Measurements from ENCODE around the gene CCDC85B.
"Not testable (repeated sequence)": the region's sequence is repeated elsewhere in the genome, so short reads cannot be mapped to it uniquely, and the experiment has no call there.

Gene CCDC85B

DNA sequence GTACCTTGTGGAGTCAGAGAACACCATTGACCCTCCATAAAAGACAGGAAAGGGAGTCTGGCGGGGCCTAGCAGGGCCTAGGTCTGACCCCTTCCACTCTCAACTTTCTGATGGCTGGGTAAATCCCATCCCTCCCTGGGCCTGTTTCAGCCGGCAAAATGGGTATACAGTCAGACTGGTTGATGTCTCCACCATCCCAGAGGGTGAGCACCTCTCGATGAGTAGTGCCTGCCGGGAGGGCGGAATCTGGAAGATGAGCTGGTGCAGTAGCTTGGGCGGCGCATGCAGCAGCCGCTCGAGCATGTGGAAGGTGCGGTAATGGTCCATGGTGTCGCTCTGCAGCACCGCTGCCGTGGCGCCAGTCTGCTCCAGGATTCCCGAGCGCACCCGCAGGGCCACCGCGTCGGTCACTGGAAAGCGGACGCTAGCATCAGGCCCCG, 2.7 kb upstream of the CCDC85B start:
- no peak for DNase-seq (ENCODE audit: low read depth)

DNA sequence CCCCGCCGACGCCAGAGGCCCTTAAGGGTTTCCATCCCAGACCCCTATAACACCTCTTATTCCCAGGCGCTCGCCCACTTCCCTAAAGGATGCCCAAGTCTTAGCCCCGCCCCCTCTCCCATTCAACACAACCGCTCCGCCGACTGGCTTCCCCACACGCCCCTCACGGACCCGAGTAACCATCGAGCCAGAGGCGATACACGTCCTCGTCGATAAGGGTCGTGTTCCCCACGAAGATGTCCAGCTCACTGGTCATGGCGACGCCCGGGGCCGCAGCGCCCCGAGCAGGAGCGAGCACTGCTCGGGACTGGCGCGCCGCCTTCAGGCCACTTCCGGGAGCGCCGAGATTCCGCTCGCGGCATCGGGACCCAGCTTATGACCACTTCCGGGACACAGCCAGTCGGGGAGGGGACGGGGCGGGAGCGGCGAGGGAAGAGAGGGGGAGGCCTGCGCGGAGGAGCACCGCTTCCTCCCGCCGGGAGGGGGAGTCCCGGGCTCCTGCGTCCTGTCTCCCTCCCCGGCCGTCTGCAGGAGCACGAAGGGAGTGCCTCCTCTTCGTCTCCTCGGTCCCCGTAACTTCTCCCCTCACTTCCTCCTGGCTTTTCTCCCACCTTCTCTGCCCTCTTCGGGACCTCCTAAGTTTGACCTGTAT, 2.2 kb upstream of the CCDC85B start, which contains the start of gene FIBP:
FIBP (minus strand) TSS at position 309 of the 652 bp plus-strand sequence; CDS start at position 256, 53 bp downstream.
- DNase-seq (ENCODE audit: low read depth) = peak; percentile 94

DNA sequence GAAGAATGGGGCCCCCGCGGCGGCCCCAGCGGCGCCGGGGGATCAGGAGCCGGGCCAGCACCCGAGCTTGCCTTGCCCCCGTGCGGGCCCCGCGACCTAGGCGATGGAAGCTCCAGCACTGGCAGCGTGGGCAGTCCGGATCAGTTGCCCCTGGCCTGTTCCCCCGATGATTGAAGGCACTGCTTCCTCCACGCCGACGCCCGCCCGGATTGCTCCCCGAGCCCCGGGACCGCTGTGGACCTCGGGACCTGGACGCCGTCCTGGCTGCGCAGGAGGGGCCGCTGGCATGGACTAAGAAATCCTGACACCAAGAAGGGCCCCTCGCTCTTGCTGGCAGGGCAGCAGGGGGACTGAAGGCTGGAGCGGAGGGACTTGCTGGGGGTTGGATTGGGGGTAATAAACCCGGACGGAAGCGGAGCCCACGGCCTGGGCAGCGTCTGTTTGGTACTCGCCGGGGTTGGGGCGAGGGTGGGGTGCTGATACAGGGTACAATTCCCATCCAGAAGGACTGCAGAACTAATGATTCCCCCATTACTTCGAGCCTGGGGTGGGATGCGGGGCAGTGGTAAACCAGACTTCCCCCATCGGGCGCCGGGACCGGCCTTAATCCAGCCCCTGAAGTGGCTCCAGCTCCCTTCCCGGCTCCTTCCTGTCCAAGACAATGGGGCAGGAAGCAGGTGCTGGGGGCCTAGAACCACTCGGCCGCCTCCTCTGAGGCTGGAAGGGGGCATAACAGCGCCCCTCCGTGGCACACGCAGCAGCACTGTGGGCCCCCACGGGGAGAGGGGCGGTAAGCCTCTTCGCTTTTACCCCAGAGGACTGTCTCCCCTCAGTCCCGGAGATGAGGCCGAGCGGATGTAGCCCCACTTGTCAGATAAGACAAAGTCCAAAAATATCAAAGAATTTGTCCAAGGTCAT, 1.0 kb downstream of the CCDC85B start:
- DNase-seq (ENCODE audit: low read depth) = no peak

DNA sequence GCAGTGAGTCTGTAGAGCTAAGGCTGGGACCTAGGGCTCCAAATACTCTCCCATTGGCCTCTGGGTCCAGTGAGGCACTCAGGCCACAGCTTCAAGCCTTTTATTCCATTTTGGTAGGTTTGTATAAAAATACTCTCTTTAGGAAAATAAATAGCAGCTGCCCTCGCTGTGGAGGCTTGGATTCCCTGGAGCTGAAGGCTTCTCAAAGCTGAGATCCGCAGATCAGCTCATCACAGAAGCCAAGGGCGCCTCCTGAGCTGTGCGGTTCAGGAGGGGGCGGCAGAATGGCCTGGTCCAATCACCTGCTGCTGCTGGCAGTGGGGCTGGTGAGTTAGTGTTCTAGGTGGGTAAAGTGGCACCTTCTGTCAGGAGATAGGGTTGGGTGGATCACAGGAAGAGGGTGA, 1.7 kb downstream of the CCDC85B start:
- DNase-seq (ENCODE audit: low read depth) = not testable (repeated sequence)

- DNase-seq (ENCODE audit: low read depth) = no peak
These were observed 2.3 kb downstream of the CCDC85B start for GRCh38 chr11:65892661-65893317.

DNA sequence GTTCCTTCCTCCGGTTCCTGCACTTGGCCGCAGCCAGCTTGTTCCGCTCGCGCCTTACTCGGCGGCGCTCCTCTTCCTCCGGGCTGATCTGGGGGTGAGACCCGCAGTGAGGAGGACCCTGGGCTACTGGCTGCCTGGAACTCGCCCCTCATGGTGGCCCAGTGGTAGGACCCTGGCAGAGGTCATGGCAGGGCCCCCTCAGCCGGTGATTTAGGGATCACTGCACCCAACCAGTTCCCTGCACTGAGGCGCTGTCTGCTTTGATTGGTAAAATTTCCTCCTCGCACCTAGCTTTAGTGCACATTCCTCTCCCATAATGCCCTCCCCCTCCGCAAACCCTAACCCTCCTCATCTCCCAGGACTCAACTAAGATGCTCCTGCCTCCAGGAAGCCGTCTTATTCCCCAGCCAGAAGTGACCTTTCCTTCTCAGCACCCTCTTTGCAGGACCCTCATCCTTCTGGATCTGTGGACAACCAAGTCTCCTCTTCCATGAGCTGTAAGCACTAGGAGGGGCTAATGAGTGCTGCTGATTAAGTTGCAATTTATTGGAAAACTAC, 3.6 kb downstream of the CCDC85B start:
- DNase-seq (ENCODE audit: low read depth) = no peak

GRCh38 chr11:65895482-65895981, 5.1 kb downstream of the CCDC85B start:
- DNase-seq (ENCODE audit: low read depth) = no peak

DNA sequence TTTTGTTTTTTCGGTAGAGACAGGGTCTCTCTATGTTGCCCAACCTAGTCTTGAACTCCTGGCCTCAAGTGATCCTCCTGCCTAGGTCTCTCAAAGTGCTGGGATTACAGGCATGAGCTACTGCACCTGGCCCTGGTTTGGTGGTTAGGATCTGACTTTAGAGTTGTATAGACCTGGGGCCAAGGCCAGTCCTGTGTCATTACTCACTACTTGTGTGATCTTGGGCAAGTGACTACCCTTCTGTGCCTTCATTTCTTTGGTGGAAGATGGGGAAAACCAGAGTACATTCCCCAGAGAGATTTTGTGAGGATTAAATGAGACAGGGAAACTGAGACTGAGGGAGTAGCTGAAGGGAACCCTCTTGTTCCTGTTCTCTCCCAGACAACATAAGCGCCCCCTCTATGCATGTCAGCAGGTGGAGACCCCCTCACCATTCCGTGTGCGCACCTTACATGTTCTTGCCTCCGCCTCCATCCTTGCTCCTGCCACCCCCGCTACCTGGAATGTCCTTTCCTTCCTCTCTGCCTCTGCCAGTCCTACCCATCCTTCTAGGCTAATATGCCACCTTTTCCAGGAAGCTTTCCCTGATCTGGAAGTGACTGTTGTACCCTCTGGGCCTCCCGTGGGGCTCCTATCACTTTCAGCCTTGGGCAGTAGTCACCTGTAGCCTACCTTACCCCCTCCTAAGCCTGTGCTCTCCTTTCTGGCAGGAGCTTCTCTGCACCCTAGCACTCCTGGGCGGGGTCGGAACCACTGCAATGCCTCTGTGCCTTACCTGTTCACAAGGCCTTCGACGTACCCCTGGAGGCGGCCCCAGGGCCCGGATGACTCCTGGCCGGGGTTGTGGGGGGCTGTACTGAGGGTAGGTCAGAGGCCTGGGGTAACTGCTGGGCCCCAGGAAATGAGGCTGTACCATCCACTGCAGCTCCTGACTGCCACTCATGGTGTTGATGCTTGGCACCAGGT, 5.8 kb downstream of the CCDC85B start:
- DNase-seq (ENCODE audit: low read depth) = no peak

DNA sequence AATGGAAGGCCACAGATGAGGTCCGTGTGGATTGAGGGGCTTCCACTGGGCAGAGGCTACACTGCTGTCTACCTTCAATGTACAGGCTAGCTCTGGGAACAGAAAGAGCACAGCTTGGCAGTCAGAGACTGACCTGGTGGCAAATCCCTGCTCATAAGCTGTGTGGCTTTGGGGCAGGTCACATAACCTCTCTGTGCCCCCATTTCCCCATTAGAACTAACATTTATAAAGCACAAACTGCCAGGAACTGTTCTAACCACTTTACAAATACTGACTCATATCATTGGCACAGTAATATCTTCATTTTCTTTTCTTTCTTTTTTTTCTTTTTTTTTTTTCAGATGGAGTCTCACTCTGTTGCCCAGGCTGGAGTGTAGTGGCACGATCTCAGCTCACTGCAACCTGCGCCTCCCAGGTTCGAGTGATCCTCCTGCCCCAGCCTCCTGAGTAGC, 6.6 kb downstream of the CCDC85B start:
- DNase-seq (ENCODE audit: low read depth) = no peak

DNA sequence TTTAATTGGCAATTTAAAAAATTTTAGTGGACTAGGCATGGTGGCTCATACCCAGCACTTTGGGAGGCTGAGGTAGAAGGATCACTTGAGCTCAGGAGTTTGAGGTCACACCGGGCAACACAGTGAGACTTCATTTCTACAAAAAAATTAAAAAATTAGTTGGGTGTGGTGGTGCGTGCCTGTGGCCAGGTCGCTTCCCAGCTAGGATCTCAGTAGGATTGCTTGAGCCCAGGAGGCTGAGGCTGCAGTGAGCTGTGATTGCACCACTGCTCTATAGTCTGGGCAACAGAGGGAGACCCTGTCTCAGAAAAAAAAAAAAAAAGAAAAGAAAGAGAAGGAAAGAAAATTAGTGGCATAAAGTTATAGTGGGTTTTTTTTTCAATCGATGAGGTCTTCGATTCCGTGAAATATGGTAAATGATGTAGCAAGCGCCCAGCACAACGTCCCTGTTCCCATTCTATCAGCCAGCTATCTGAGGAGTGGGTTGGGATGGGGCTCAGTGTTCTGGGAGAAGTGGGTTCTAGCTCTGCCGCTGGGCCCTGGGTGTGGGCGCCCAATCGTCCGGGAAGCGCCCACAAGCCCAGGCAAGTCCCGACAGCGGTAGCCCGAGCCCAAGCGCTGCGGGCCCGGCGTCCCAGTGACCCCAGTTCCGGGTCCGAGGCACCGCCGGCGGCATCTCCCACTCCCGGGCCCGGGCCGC, 8.3 kb downstream of the CCDC85B start:
- no peak for DNase-seq (ENCODE audit: low read depth)

DNA sequence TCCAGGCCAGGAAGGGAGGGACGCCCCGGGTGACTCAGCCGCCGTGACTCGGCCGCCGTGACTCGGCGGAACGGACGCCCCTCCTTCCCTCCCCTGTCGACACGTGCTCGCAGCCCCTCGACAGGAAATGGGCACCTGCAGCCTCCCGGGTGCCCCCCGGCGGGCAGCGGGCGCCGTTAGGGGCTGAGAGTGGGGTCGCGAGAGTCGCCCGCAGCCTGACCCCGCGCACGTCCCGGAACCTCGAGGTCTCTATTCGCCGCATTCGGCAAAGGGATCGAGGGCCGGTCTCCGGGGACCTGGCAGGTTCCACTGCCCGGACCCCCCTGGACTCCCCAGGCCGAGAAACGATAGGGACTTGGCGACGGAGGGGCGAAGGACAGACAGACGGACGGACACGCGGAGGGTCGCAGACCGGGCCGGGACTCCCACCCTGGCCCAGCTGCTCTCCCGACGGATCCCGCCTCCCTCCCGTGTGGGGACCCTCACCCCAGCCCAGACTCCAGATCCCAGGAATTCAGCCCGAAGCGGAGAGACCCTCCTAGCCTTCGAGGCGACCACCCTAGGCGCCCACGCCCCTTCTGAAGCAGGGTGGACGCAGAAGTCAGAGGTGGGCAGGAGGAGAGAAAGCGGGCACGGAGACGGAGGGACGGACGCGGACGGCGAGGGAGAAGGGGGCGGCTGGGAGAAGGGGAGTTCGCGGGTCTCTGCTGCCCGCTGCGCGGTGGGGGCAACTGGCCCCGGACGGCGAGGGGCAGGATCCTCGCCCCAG, 9.1 kb downstream of the CCDC85B start:
- DNase-seq (ENCODE audit: low read depth) = peak; percentile 39

DNA sequence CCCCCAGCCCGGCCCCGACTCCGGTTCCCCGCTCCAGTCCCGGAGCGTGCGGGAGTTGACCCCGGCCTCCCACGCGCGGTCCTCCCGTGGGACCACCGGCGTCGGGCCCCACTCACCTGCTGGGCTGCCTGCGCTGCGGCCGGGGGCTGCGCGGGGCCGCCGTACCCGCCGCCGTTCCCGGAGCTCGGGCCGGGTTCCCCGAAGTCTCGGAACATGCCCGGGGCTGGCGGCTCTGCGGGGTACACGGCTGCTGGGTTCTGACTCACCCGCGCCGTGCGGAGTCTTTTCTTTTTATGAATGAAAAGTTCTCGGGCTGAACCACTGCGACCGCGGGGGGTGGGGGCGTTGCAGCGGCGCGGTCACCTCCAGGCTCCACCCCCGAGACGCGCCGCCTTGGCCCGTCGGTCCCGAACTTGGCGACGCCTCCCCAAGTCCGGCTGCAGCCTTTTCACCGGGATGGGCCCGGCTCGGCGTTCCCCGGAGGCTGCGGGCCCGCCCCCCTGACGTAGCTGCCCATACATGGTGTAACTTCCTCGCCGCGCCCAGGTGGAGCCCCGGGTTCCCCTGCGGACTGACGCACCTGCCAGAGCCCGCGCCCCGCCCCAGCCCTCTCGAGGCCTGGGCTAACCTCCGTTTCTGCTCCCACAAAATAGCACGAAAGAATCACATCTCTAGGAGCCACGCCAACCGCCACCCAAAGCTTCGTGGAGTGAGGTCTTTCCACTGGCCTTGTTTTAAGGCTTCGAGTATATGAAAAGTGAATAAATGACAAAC, 9.8 kb downstream of the CCDC85B start, which contains the start of gene FOSL1:
FOSL1 (minus strand) TSS at position 264 of the 774 bp plus-strand sequence; CDS start at position 215, 49 bp downstream.
- peak; percentile 93 for DNase-seq (ENCODE audit: low read depth)

DNA sequence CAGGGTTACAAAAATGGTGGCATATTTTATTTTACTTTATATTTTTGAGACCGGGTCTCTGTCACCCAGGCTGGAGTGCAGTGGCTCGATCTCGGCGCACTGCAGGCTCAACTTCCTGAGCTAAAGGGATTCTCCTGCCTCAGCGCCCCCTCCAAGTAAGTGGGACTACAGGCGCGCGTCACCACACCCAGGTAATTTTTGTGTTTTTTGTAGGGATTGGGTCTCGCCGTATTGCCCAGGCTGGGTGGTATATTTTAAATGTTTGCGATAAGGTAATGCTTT, 10.4 kb downstream of the CCDC85B start:
- no peak for DNase-seq (ENCODE audit: low read depth)

GRCh38 chr11:65903068-65903481, 12.6 kb downstream of the CCDC85B start:
- no peak for DNase-seq (ENCODE audit: low read depth)

DNA sequence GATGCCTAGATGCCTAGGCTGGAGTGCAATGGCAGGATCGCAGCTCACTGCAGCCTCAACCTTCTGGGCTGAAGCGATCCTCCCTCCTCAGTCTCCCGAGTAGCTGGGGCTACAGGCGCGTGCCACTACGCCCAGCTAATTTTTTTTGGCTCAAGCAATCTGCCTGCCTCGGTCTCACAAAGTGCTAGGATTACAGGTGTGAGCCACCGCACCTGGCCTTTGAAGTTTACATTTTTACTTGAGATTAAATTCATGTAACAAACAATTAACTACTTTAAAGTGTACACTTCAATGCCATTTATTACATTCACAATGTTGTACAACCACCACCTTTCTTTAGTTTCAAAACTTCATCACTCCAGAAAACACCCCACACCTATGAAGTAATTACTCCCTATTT, 13.2 kb downstream of the CCDC85B start:
- no peak for DNase-seq (ENCODE audit: low read depth)

- DNase-seq (ENCODE audit: low read depth) = no peak
These were observed 16.1 kb downstream of the CCDC85B start for GRCh38 chr11:65906602-65907001.

DNA sequence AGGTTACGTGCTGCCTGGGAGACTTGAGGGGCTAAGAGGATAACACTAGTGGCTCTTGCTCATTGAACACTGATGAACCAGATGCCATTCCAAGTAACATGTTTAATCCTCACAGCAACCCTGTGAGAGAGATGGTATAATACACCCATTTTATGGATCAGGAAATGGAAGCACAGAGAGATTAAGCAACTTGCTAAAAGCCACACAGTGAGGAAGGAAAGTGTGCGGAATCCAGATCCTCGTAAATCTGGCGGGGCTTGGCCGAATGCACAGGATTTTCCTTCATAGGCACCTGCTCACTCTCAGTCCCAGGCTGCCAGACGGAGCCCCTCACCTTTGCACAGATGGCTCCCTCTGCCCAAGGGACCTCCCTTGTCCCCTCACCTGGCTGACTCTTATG, 17.4 kb downstream of the CCDC85B start:
- no peak for DNase-seq (ENCODE audit: low read depth)

All from T follicular helper cell (primary cell).